Activated CD8-positive, alpha-beta T cell treated with anti-CD3 and anti-CD28 coated beads for 36 hours (primary cell): Measurements from ENCODE around the gene PITPNC1. TPM values are rescaled to one million over a fixed set of nuclear protein-coding genes. Genes with fewer than 3 reads are reported as not detected.
A peak's percentile ranks its signal among the peaks of the same experiment; 100 is the strongest.
"Not testable (repeated sequence)": the region's sequence is repeated elsewhere in the genome, so short reads cannot be mapped to it uniquely, and the experiment has no call there.

Source experiments
- ATAC-seq: fragments of 200-7000 bp; cut with Tn5 transposase; one replicate; pipeline ENCODE4 v1.10.0; 2021; ENCODE audit warnings: mild to moderate bottlenecking, moderate library complexity
- CTCF ChIA-PET: fragments of 350-600 bp; sonication (Branson Sonifier 250); formaldehyde crosslinking; loops from one replicate; lab custom pipeline; 2021; ENCODE audit warnings: antibody characterized with exemption; lab: Charles Lee
- POLR2A ChIA-PET: fragments of 350-600 bp; sonication (Branson Sonifier 250); formaldehyde crosslinking; loops from one replicate; lab custom pipeline; 2021; ENCODE audit warnings: antibody characterized with exemption; lab: Charles Lee
- DNase-seq: peaks from one replicate; pipeline ENCODE4 v3.0.0-alpha.2; 2020
- H3K27ac Mint-ChIP-seq: one replicate; pipeline ENCODE4 v1.8.0; 2021; ENCODE audit warnings: mild to moderate bottlenecking, mixed read lengths
- H3K27me3 Mint-ChIP-seq: one replicate; pipeline ENCODE4 v1.8.0; 2021; ENCODE audit warnings: mixed read lengths
- H3K36me3 Mint-ChIP-seq: one replicate; pipeline ENCODE4 v1.8.0; 2021; ENCODE audit warnings: low read depth, mixed read lengths
- H3K4me1 Mint-ChIP-seq: one replicate; pipeline ENCODE4 v1.8.0; 2021; ENCODE audit warnings: low read depth, mixed read lengths
- H3K4me3 Mint-ChIP-seq: one replicate; pipeline ENCODE4 v1.8.0; 2021; ENCODE audit warnings: mild to moderate bottlenecking, moderate library complexity, mixed read lengths
- H3K9me3 Mint-ChIP-seq: one replicate; pipeline ENCODE4 v1.8.0; 2021; ENCODE audit warnings: mixed read lengths
- CTCF ChIP-seq: fragments of 200-600 bp; IDR thresholded peaks from one replicate; pipeline ENCODE4 v1.8.0; 2022; ENCODE audit warnings: antibody characterized with exemption, mild to moderate bottlenecking
- intact Hi-C: fragments of 100-400 bp; cut with micrococcal nuclease; formaldehyde crosslinking; loops from one replicate; pipeline ENCODE4 v1.10.0; 2022
- total RNA-seq, 2 experiments: library from RNA; stranded (reverse); gene quantifications; one replicate each; pipeline ENCODE4 v1.2.3, GENCODE V29; 2021

PITPNC1 gene
- total RNA-seq, 2 experiments from 2014 or later, result 51.8 to 56.3 TPM

GRCh38 chr17:67648032-67648905 is 271.2 kb downstream of the PITPNC1 start:
- intact Hi-C loops, result no loop called here
- H3K9me3 Mint-ChIP-seq, result no peaks in the 10 kb centered on the region
- H3K4me3 Mint-ChIP-seq, result no peak overlapping the region
- H3K4me1 Mint-ChIP-seq, result peaks cover 24% of the 10 kb centered on the region
- DNase-seq (no peak), ATAC-seq (no peak)
- CTCF ChIA-PET, result interaction anchor here (0.8 to 2.5 kb wide), 9 partner anchors 9 to 274 kb away, joined by 3 to 15 read pairs (median 3); no protein-coding TSS in a partner anchor
- no peak for TF ChIP-seq CTCF
- no peak overlapping the region for H3K27ac Mint-ChIP-seq
- H3K36me3 Mint-ChIP-seq, result peaks cover 2% of the 10 kb centered on the region
- no peaks in the 10 kb centered on the region for H3K27me3 Mint-ChIP-seq
- POLR2A ChIA-PET, result interaction anchor here (0.6 to 1.2 kb wide), 3 partner anchors 9 to 270 kb away, joined by 3 to 4 read pairs (median 3); no protein-coding TSS in a partner anchor

DNA sequence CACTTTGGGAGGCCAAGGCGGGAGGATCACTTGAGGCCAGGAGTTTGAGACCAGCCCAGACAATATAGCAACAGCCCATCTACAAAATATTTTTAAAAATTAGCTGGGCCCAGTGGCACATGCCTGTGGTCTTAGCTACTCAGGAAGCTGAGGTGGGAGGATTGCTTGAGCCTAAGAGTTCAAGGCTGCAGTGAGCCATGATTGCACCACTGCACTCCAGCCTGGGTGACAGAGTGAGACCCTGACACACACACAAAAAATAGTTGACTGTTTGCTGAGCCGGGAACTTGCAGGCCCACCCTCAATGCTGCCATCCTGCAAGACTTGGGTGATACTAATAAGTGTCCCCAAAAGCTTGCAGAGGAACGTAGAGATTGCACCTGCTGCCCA is 271.8 kb downstream of the PITPNC1 start:
- H3K9me3 Mint-ChIP-seq, H3K36me3 Mint-ChIP-seq, H3K4me3 Mint-ChIP-seq, POLR2A ChIA-PET, intact Hi-C loops, H3K27me3 Mint-ChIP-seq, H3K27ac Mint-ChIP-seq, DNase-seq, ATAC-seq: not testable (repeated sequence)
- CTCF ChIA-PET, result interaction anchor here (0.9 to 2.5 kb wide), 7 partner anchors 8 to 274 kb away, joined by 3 to 15 read pairs (median 3); no protein-coding TSS in a partner anchor
- H3K4me1 Mint-ChIP-seq, result peaks cover 24% of the 10 kb centered on the region

DNA sequence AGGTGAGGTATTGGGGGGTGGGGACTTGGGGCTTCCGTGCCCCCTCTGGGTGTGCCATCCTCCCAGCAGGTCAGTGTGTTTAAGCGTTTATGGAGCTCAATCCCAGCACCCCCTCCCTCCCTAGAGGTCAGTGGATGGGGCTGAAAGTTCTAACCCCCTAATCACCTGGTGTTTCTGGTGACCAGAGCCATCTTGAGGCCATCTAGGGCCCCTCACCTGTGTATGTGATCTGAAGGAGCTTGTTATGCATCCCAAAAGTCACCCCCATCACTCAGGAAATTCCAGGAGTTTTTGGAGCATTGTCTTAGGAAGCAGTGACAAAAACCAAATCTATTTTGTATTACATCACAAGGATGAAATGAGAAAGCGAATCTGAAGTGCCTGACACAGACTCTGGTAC is 272.8 kb downstream of the PITPNC1 start:
- DNase-seq, result no peak
- no peak for ATAC-seq
- Mint-ChIP-seq H3K4me3 (no peak overlapping the region), H3K27ac (peak overlapping the region; percentile 81), H3K36me3 (peaks cover 5% of the 10 kb centered on the region), H3K9me3 (no peaks in the 10 kb centered on the region), H3K4me1 (peaks cover 24% of the 10 kb centered on the region), H3K27me3 (no peaks in the 10 kb centered on the region)
- ChIA-PET POLR2A (interaction anchor here (1.4 kb wide), 1 partner anchor 35 kb away, joined by 3 read pairs; no protein-coding TSS in a partner anchor), CTCF (interaction anchor here (0.6 to 2.5 kb wide), 4 partner anchors 12 to 275 kb away, joined by 3 to 15 read pairs (median 4); no protein-coding TSS in a partner anchor)
- TF ChIP-seq CTCF, result no peak
- intact Hi-C loops, result no loop called here

DNA sequence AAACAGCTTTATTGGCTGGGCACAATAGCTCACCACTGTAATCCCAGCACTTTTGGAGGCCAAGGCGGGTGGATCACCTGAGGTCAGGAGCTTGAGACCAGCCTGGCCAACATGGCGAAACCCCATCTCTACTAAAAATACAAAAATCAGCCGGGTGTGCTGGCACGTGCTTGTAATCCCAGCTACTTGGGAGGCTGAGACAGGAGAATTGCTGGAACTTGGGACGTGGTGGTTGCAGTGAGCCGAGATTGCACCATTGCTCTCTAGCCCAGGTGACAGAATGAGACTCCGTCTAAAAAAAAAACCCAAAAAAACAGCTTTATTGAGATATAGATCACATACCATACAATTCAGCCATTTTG is 274.1 kb downstream of the PITPNC1 start:
- H3K27me3 Mint-ChIP-seq, CTCF ChIA-PET, H3K9me3 Mint-ChIP-seq, ATAC-seq, intact Hi-C loops, H3K36me3 Mint-ChIP-seq, DNase-seq, H3K4me3 Mint-ChIP-seq: not testable (repeated sequence)
- POLR2A ChIA-PET, result interaction anchor here (1.4 kb wide), 1 partner anchor 34 kb away, joined by 3 read pairs; no protein-coding TSS in a partner anchor
- Mint-ChIP-seq H3K27ac (peak overlapping the region; percentile 89), H3K4me1 (peaks cover 27% of the 10 kb centered on the region)

GRCh38 chr17:67652433-67652832 is 275.4 kb downstream of the PITPNC1 start:
- H3K4me1 Mint-ChIP-seq, result peaks cover 29% of the 10 kb centered on the region
- CTCF ChIA-PET, result interaction anchor here (0.6 to 0.7 kb wide), 2 partner anchors 11 to 16 kb away, joined by 3 read pairs; no protein-coding TSS in a partner anchor

More at GRCh38 chr17:67652433-67652832, 275.4 kb downstream of the PITPNC1 start:
- Mint-ChIP-seq H3K27me3 (no peaks in the 10 kb centered on the region), H3K4me3 (no peak overlapping the region), H3K36me3 (peaks cover 15% of the 10 kb centered on the region), H3K27ac (no peak overlapping the region), H3K9me3 (no peaks in the 10 kb centered on the region)
- intact Hi-C loops, result no loop called here
- TF ChIP-seq CTCF, result no peak
- POLR2A ChIA-PET, result interaction anchor here (1.2 kb wide), 1 partner anchor 40 kb away, joined by 3 read pairs; no protein-coding TSS in a partner anchor
- ATAC-seq (no peak), DNase-seq (no peak)
